ENCODE measurements around the gene TSPAN10. TPM values are rescaled to one million over a fixed set of nuclear protein-coding genes. Genes with fewer than 3 reads are reported as not detected.

Gene TSPAN10
- total RNA-seq, 4 donors from 2014 or later = 0.99 to 9.2 (median 2.5) TPM

DNA sequence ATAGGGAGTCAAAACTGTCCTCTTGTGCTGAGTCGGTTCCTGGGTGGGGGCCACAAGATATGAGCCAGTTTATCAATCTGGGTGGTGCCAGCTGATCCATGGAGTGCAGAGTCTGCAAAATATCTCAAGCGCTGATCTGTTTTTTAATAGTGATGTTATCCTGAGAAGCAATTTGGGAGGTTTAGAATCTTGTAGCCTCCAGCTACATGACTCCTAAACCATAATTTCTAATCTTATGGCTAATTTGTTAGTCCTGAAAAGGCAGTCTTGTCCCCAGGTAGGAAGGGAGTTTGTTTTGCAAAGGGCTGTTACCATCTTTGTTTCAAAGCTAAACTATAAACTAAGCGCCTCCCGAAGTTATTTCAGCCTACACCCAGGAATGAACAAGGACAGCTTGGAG lies 1.7 kb downstream of the TSPAN10 start:
- peaks cover 31% of the 10 kb centered on the region for H3K4me1 ChIP-seq
- DNase-seq (ENCODE audit: low spot score in 2 of 2) = no peak
- 45% methylated on average over 4 of the region's 4 CpGs for WGBS
- H3K27me3 ChIP-seq = no peaks in the 10 kb centered on the region
- no peak overlapping the region for H3K27ac ChIP-seq
- no peak overlapping the region for H3K4me3 ChIP-seq
- no peaks in the 10 kb centered on the region for H3K9me3 ChIP-seq
- TF ChIP-seq, protein P1, sequence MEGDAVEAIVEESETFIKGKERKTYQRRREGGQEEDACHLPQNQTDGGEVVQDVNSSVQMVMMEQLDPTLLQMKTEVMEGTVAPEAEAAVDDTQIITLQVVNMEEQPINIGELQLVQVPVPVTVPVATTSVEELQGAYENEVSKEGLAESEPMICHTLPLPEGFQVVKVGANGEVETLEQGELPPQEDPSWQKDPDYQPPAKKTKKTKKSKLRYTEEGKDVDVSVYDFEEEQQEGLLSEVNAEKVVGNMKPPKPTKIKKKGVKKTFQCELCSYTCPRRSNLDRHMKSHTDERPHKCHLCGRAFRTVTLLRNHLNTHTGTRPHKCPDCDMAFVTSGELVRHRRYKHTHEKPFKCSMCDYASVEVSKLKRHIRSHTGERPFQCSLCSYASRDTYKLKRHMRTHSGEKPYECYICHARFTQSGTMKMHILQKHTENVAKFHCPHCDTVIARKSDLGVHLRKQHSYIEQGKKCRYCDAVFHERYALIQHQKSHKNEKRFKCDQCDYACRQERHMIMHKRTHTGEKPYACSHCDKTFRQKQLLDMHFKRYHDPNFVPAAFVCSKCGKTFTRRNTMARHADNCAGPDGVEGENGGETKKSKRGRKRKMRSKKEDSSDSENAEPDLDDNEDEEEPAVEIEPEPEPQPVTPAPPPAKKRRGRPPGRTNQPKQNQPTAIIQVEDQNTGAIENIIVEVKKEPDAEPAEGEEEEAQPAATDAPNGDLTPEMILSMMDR (IDR thresholded peaks at IDR 0.05) = no peak
- TF ChIP-seq POLR2AphosphoS5 (IDR thresholded peaks at IDR 0.05) = no peak
- no peak for TF ChIP-seq POLR2A (IDR thresholded peaks at IDR 0.05)
- no peak for TF ChIP-seq EP300 (IDR thresholded peaks at IDR 0.05)
- no peaks in the 10 kb centered on the region for H3K36me3 ChIP-seq

DNA sequence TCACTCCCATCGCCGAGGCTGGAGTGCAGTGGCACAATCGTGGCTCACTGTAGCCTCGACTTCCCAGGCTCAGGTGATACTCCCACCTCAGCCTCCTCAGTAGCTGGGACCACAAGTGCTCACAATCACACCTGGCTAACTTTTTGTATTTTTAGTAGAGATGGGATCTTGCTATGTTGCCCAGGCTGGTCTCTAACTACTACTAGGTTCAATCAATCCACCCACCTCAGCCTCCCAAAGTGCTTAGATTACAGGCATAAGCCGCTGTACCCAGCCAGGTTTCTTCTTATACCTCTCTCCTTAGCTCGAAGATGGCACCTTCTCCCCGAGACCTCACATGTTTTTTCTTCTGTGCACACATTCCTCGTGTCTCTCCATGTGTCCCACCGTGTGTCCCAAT lies 3.0 kb downstream of the TSPAN10 start:
- Histone ChIP-seq H3K4me1 (peaks cover 20% of the 10 kb centered on the region), H3K36me3 (no peaks in the 10 kb centered on the region), H3K27ac (no peak overlapping the region), H3K27me3 (no peaks in the 10 kb centered on the region), H3K9me3 (no peaks in the 10 kb centered on the region), H3K4me3 (no peak overlapping the region)
- TF ChIP-seq POLR2A (IDR thresholded peaks at IDR 0.05) = no peak
- no peak for TF ChIP-seq EP300 (IDR thresholded peaks at IDR 0.05)
- TF ChIP-seq POLR2AphosphoS5 (IDR thresholded peaks at IDR 0.05) = no peak
- TF ChIP-seq, protein P1 (IDR thresholded peaks at IDR 0.05) = no peak
- no peak for DNase-seq (ENCODE audit: low spot score in 2 of 2)
- WGBS = 91% methylated on average over 9 of the region's 9 CpGs

DNA sequence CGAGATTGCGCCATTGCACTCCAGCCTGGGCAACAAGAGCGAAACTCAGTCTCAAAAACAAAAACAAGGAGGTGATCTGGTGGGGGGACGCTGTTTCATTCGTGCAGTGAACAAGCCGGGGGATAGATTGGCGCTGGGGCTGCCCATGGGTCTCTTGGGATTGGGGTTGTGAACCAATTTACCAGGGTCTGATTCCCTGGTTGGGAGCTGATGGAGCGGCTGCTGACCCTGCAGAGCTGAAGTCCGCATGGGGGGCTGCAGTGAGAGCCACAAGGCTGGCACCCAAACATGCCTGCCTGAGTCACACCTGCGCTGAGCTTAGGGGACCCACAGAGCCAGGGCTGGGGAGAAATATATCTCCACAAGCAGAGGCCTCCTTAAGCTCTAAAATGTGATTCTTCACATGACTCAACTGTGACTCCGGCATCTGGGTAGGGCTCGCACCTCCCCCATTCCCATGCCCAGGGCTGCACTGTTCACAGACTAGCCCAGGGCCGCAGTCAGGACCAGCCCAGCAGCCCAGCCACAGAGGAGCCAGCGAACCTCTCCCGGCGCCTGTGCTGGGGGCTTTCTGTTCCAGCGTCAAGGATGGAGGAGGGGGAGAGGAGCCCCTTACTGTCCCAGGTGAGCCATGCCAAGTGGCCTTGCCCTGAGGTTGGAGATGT lies 5.0 kb downstream of the TSPAN10 start:
- Histone ChIP-seq H3K4me1 (peaks cover 7% of the 10 kb centered on the region), H3K9me3 (no peaks in the 10 kb centered on the region), H3K36me3 (no peaks in the 10 kb centered on the region), H3K27ac (no peak overlapping the region), H3K4me3 (no peak overlapping the region), H3K27me3 (no peaks in the 10 kb centered on the region)
- TF ChIP-seq POLR2A (IDR thresholded peaks at IDR 0.05) (no peak), POLR2AphosphoS5 (IDR thresholded peaks at IDR 0.05) (no peak), EP300 (IDR thresholded peaks at IDR 0.05) (no peak)
- TF ChIP-seq, protein P1 (IDR thresholded peaks at IDR 0.05) = no peak
- no peak for DNase-seq (ENCODE audit: low spot score in 2 of 2)
- 91% methylated on average over 8 of the region's 17 CpGs for WGBS

DNA sequence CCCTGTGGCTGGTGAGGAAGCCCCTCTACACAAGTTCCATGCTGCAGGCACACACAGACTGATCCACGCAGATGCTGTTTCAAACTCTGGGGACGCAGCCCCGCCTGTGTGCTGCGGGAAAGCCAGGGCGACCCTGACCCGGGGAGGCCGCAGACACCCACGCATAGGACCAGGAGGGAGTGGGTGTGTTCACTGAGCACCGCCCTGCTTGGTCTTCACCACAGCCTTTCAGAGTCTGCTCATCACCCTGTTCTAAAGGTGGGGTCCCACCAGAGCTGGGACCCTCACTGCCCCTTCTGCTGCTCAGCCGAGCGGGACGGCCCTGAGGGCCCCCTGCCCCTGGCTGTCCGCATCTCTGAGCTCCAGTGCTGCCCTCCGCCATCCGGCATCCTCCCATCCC lies 7.5 kb downstream of the TSPAN10 start:
- Histone ChIP-seq H3K27ac (no peak overlapping the region), H3K4me3 (no peak overlapping the region), H3K9me3 (no peaks in the 10 kb centered on the region), H3K36me3 (no peaks in the 10 kb centered on the region), H3K27me3 (peaks cover 22% of the 10 kb centered on the region), H3K4me1 (peaks cover 6% of the 10 kb centered on the region)
- 89% methylated on average over 15 of the region's 15 CpGs for WGBS
- TF ChIP-seq EP300 (IDR thresholded peaks at IDR 0.05) (no peak), POLR2A (IDR thresholded peaks at IDR 0.05) (no peak), POLR2AphosphoS5 (IDR thresholded peaks at IDR 0.05) (no peak)
- DNase-seq (ENCODE audit: low spot score in 2 of 2) = no peak

DNA sequence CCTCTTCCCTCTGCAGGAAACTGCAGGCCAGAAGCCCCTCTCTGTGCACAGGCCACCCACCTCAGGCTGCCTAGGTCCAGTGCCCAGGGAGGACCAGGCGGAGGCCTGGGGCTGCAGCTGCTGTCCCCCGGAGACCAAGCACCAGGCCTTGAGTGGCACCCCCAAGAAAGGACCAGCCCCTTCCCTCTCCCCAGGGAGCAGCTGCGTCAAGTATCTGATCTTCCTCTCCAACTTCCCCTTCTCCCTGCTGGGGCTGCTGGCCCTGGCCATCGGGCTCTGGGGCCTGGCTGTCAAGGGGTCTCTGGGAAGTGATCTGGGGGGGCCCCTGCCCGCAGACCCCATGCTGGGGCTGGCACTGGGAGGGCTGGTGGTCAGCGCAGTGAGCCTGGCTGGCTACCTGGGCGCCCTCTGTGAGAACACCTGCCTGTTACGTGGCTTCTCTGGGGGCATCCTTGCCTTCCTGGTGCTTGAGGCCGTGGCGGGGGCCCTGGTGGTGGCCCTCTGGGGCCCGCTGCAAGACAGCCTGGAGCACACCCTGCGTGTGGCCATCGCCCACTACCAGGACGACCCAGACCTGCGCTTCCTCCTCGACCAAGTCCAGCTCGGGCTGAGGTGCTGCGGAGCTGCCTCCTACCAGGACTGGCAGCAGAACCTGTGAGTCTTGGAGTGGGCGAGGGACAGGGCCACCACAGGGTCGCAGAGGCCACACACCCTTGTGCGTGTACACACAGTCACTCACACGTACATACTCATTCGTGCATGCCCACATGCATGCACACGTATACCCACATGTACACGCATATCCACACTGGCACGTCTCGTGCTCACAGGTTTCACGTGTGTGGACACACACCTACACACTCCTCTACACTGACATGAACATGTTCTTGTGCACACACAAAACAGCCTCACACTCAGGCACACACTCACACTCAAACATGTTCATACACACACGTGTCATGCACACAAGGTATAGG lies 8.3 kb downstream of the TSPAN10 start:
- Histone ChIP-seq H3K9me3 (no peaks in the 10 kb centered on the region), H3K4me3 (no peak overlapping the region), H3K27ac (no peak overlapping the region), H3K4me1 (peaks cover 6% of the 10 kb centered on the region), H3K36me3 (no peaks in the 10 kb centered on the region), H3K27me3 (peaks cover 29% of the 10 kb centered on the region)
- DNase-seq (ENCODE audit: low spot score in 2 of 2) = no peak
- 82% methylated on average over 16 of the region's 29 CpGs for WGBS
- TF ChIP-seq EP300 (IDR thresholded peaks at IDR 0.05) (no peak), POLR2AphosphoS5 (IDR thresholded peaks at IDR 0.05) (no peak), POLR2A (IDR thresholded peaks at IDR 0.05) (no peak)
- TF ChIP-seq, protein P1 (IDR thresholded peaks at IDR 0.05) = no peak
